Measurements from ENCODE around the gene PDE6H.

PDE6H gene

GRCh38 chr12:14976658-14977057 lies 3.8 kb downstream of the PDE6H start:
- DNase-seq, result no peak

- DNase-seq, result no peak
These were observed 6.6 kb downstream of the PDE6H start for GRCh38 chr12:14979468-14979867.

DNA sequence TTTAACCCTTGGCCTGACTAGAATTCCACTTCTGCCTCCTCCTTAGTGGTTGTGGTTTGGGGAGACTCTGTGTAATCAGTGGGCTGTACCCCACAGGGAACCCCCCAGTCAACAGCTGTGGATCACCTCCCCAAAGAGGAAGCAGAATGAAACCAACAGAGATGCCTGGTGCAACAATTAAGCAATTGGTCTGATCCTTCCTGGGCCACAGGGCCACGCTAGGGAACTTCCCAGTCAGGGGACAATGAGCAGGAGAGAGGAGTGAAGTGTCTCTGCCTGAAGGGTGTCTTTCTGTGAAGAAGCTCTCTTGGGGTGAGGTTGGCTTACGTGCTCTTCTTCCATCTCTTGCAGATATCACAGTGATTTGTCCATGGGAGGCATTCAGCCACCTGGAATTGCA lies 8.2 kb downstream of the PDE6H start:
- DNase-seq, result no peak

DNA sequence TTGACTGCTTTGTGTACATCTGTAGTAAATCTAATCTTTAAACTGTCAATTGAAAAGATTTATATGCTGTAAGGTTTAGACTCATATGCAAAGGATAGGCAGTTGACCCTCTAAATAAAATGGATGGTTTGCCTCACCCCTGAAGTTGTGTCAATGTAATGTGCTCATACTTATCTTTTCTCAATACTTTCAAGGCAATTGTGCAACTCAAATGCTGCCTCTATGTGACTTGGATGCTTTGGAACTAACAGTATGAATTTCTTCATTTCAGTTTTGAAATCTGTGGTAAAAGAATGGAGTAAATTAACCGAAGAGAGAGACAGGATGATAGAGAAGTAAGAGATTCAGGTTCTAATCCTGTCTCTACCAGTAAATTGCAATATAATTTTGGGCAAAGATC lies 9.7 kb downstream of the PDE6H start:
- DNase-seq, result no peak

GRCh38 chr12:14982991-14983390 lies 10.1 kb downstream of the PDE6H start:
- DNase-seq, result no peak

GRCh38 chr12:14984036-14984435 lies 11.2 kb downstream of the PDE6H start:
- DNase-seq, result no peak

- no peak for DNase-seq
These were observed 12.0 kb downstream of the PDE6H start for GRCh38 chr12:14984766-14985285.

DNA sequence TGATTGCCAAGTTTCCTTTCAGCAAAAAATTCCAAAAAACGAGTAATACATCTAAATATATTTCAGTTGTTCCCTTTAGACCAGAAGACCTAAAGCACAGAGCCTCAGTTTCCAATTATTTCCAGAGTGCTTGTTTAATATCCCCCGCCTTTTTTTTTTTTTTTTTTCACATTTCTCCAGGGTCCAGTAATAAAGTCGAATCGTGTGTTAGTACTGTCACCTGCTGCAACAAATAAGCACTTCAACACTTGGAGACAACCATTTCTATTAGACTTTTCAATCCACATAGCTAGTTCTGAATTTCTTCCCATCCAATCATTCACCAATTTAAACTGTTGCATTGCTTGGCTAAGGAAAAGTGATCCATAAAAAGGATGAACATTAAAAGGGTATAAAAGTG lies 13.6 kb downstream of the PDE6H start:
- DNase-seq, result no peak

- DNase-seq, result no peak
These were observed 15.2 kb downstream of the PDE6H start for GRCh38 chr12:14988035-14988434.

- no peak for DNase-seq
These were observed 16.9 kb downstream of the PDE6H start for GRCh38 chr12:14989790-14990189.

- no peak for DNase-seq
These were observed 18.2 kb downstream of the PDE6H start for GRCh38 chr12:14991069-14991468.

DNA sequence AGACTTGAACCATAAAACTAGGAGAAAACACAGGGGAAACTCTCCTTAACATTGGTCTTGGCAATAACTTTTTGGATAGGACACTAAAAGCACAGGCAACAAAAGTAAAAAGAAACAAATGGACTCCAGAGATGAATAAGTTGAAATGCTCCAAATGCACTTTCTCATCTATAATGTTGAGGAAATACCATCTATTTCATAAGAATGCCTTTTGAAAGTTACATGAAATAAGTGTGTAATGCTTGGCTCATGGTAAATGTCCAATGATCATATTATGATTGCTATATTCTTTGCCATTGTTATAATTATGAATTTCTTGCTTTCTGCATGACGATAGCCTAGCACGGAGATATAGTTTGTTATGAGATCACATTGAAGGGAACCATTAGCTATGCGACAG lies 19.8 kb downstream of the PDE6H start:
- no peak for DNase-seq

GRCh38 chr12:14993117-14993516 lies 20.3 kb downstream of the PDE6H start:
- no peak for DNase-seq

DNA sequence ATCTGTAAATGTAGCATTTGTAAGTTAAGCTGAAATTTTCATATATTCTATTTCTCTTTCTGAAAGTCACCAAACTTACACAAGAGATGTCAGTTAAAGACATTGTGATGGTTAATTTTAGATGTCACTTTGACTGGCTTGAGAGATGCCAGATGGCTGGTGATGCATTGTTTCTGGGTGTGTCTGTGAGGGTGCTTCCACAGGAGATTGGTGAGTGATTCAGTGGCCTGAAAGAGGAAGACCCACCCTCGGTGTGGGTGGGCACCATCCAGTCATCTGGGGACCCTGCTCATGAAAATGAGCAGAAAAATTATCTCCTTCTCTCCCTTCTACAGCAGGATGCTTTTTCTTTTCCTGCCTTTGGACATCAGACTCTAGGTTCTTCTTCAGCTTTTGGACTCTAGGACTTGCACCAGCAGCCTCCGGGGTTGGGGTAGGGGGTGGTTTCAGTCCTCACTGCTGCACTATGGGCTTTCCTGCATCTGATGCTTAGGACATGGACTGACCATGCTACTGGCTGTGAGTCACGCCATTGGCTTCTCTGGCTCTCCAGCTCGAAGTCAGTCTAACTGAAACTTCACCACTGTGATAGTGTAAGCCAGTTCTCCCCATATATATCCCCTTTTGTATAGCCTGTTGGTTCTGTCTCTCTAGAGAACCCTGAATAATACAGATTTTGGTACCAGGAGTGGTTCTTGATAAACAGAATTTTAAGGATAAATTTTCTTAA lies 20.9 kb downstream of the PDE6H start:
- no peak for DNase-seq

DNA sequence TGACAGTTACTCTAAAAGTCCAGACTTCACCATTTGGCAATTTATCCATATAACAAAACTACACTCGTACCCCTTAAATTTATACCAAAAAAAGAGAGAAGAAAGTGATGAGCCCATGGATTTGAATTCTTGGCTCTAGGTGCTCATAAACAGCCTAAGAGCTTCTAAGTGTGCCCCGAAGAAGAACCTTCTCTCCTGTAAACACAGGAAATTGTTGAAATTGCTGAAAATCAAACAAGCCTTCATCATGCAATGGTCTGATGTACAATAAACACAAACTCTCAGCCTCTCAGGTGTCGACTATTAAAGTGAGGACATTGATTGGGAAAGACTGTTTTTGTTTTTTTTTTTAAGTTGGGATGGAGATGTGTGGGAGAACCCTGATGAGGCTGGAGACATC lies 21.8 kb downstream of the PDE6H start:
- DNase-seq, result no peak

DNA sequence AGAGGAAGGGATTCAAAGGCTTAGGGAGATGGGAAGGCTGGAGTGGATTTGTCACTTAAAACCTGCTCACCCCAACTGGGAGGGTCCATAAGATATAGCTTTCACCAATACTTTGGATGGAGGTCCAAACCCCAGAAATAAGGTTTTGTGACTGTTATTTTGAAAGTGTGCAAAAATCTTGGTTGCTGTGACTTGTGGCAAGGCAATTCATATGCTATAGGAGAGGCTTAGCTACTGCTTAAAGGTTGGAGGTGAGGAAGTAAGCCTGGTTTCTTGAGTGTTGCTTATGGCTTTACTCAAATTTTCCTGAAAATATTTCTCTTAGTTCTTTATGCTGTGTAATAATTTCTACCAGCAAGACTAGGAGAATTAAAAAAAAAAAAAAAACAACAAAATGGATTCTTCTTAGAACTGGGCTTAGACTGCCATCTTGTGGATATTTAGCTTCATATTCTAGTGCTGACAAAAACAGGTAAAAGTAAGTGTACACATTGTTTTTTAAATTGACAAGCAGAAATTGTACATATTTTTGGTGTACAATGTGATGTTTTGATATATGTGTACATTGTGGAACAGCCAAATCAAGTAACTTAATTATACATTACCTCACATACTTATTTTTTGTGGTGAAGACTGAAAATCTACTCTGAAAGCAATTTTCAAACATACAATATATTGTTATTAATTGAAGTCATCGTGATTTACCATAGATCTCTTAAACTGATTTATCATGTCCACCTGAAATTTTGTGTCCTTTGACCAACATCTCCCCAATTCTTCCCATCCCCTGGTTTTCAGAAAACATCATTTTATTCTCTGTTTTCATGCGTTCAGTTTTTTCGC lies 23.0 kb downstream of the PDE6H start:
- DNase-seq, result no peak

DNA sequence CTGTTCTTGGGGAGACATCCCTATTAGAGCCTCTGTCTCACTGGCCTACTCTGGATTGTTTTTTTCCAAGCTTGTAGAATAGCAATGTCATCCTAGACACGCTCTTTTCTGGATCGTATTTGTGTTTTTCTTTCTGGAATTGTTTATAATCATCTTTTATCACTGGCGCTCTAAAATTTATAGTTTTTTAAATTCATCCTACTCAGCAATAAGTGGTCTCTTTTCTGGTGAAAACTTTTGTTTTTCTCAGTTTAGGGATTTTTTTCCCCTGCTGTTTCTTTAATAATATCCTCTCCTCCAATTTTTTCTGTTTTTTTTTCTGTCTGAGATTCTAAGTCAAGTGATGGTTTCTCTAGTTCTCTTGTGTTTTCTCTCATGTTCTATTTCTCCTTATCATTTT lies 25.2 kb downstream of the PDE6H start:
- DNase-seq, result no peak

- no peak for DNase-seq
These were observed 26.3 kb downstream of the PDE6H start for GRCh38 chr12:14999021-14999694.

DNA sequence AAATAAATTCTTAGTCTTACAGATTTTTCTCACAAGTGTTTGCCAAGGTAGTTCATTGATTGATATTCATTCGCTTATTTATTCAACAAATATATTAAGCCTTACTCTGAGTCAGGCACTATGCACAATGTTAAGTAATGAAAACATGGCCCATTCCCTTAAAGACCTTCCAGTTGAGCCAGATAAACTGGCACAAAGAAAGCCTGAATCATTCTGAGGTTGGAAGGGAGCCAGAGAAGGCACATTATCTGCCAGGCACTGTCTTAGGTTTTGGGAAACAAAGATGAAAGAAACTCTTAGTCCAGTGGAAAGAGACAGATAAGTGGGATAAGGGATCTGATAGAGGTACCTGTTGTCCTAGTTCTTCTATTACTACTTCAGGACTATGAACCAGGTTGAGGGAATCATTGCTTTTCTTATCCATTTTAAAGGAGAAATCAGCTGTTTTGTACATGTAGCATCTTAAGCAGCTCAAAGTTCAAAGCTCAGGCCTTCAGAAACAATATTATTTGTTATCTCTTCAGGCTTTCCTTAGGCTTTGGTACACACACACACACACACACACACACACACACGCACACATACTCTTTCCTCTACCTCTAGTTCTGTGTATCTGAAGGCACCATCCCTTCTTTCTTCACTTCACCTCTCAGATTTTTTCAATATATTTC lies 27.0 kb downstream of the PDE6H start:
- DNase-seq, result no peak

GRCh38 chr12:15000575-15000974 lies 27.7 kb downstream of the PDE6H start:
- no peak for DNase-seq

GRCh38 chr12:15001733-15002382 lies 29.0 kb downstream of the PDE6H start:
- no peak for DNase-seq

GRCh38 chr12:15004421-15004820 lies 31.6 kb downstream of the PDE6H start:
- DNase-seq, result no peak

DNA sequence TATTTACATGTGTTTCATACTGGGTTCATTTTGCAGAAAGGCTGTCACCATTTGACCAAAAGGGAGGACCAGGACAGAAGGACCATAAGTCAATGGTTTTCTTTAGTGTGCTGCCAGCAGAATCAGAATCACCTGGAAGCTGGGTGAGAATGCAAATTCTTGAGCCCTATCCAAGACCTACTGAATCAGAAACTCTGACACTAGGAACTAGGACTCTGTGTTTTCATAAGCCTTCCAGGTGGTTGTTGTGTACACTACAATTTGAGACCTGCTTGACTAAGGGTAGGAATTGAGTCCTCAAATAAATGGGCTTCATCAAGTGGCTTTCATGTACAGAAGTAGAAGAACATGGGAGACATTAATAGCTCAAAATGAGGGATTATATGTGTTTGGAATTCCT lies 32.2 kb downstream of the PDE6H start:
- DNase-seq, result no peak
